GM19467 (cell line): Measurements from ENCODE around the gene CCL26.
"Not testable (repeated sequence)": the region's sequence is repeated elsewhere in the genome, so short reads cannot be mapped to it uniquely, and the experiment has no call there.

Experiments used
- ATAC-seq: cut with Tn5 transposase; IDR thresholded peaks from one replicate; pipeline ENCODE4 v1.9.1; 2021; ENCODE audit warnings: mild to moderate bottlenecking, moderate library complexity; ENCODE audit not compliant: unreplicated experiment

CCL26 gene

GRCh38 chr7:75793676-75794075 lies 21.7 kb upstream of the CCL26 start:
- ATAC-seq = no peak

- not testable (repeated sequence) for ATAC-seq
These were observed 20.6 kb upstream of the CCL26 start for GRCh38 chr7:75792567-75792966.

- no peak for ATAC-seq
These were observed 17.4 kb upstream of the CCL26 start for GRCh38 chr7:75789361-75789924.

GRCh38 chr7:75788154-75788847 lies 16.3 kb upstream of the CCL26 start:
- not testable (repeated sequence) for ATAC-seq

- not testable (repeated sequence) for ATAC-seq
These were observed 11.0 kb upstream of the CCL26 start for GRCh38 chr7:75783058-75783457.

- not testable (repeated sequence) for ATAC-seq
These were observed 8.7 kb upstream of the CCL26 start for GRCh38 chr7:75780647-75781273.

GRCh38 chr7:75779516-75779915 lies 7.5 kb upstream of the CCL26 start:
- ATAC-seq = not testable (repeated sequence)

- ATAC-seq = not testable (repeated sequence)
These were observed 7.0 kb upstream of the CCL26 start for GRCh38 chr7:75779035-75779434.

GRCh38 chr7:75776295-75776971 lies 4.4 kb upstream of the CCL26 start:
- no peak for ATAC-seq

- not testable (repeated sequence) for ATAC-seq
These were observed 1.9 kb upstream of the CCL26 start for GRCh38 chr7:75773958-75774357.

- ATAC-seq = no peak
These were observed 787 bp downstream of the CCL26 start for GRCh38 chr7:75771224-75771623.

- no peak for ATAC-seq
These were observed 9.6 kb downstream of the CCL26 start for GRCh38 chr7:75762350-75762917.

- ATAC-seq = not testable (repeated sequence)
These were observed 10.2 kb downstream of the CCL26 start for GRCh38 chr7:75761801-75762200.

- ATAC-seq = no peak
These were observed 13.5 kb downstream of the CCL26 start for GRCh38 chr7:75758491-75758890.

- ATAC-seq = no peak
These were observed 14.2 kb downstream of the CCL26 start for GRCh38 chr7:75757860-75758259.

- no peak for ATAC-seq
These were observed 14.9 kb downstream of the CCL26 start for GRCh38 chr7:75756991-75757676.

GRCh38 chr7:75756206-75756990 lies 15.6 kb downstream of the CCL26 start:
- no peak for ATAC-seq

- ATAC-seq = no peak
These were observed 28.6 kb downstream of the CCL26 start for GRCh38 chr7:75743455-75743859.

GRCh38 chr7:75740846-75741497 lies 31.0 kb downstream of the CCL26 start:
- ATAC-seq = no peak
